ENCODE measurements around the gene ASTL.

- TF ChIP-seq CTCF (IDR thresholded peaks at IDR 0.05; ENCODE audit: insufficient read depth, low read length, poor library complexity, severe bottlenecking): no peak
- TF ChIP-seq EZH2phosphoT487 (conservative IDR thresholded peaks at IDR 0.05; ENCODE audit: low read length): no peak
These were observed 35.1 kb downstream of the ASTL start for GRCh38 chr2:96103187-96103601.
